Stimulated activated CD8-positive, alpha-beta memory T cell treated with anti-CD3 and anti-CD28 coated beads, Interleukin-2, amount 100 ng/mL, for 48 hours (primary cell): Measurements from ENCODE around the gene PHAF1.

Experiments
- DNase-seq, 2 donors: peaks; one replicate each; pipeline ENCODE4 v3.0.0-alpha.2; 2020; ENCODE audit warnings: low read depth in 2 of 2

PHAF1 gene

GRCh38 chr16:67146523-67147357 lies 37.0 kb downstream of the PHAF1 start:
- no peak for DNase-seq

- DNase-seq: no peak
Measured at GRCh38 chr16:67147437-67148140, 37.8 kb downstream of the PHAF1 start.

- no peak for DNase-seq
Measured at GRCh38 chr16:67148221-67148620, 38.5 kb downstream of the PHAF1 start.

- no peak for DNase-seq
Measured at GRCh38 chr16:67148656-67149275, 39.0 kb downstream of the PHAF1 start.

GRCh38 chr16:67149276-67150046 lies 39.7 kb downstream of the PHAF1 start:
- DNase-seq: no peak

GRCh38 chr16:67150047-67150832 lies 40.5 kb downstream of the PHAF1 start:
- DNase-seq: no peak

- no peak for DNase-seq
Measured at GRCh38 chr16:67150833-67151396, 41.2 kb downstream of the PHAF1 start, which contains the start of gene B3GNT9. TSS of gene B3GNT9 (minus strand) at chr16:67150998. CDS start at chr16:67150485, 513 bp downstream.

- no peak for DNase-seq
Measured at GRCh38 chr16:67151431-67152097, 41.8 kb downstream of the PHAF1 start.

- DNase-seq: no peak
Measured at GRCh38 chr16:67154578-67155294, 45.0 kb downstream of the PHAF1 start.

- DNase-seq: peak; percentile 70 to 73
Measured at GRCh38 chr16:67155295-67156142, 45.8 kb downstream of the PHAF1 start.

GRCh38 chr16:67156143-67156844 lies 46.6 kb downstream of the PHAF1 start:
- no peak for DNase-seq

- no peak for DNase-seq
Measured at GRCh38 chr16:67157106-67157748, 47.5 kb downstream of the PHAF1 start.

GRCh38 chr16:67157892-67158635 lies 48.3 kb downstream of the PHAF1 start:
- no peak for DNase-seq

- DNase-seq: peak; percentile 70 to 77
Measured at GRCh38 chr16:67158637-67159600, 49.2 kb downstream of the PHAF1 start.

- DNase-seq: no peak
Measured at GRCh38 chr16:67161595-67162058, 51.9 kb downstream of the PHAF1 start.
